ENCODE data around the gene PPP2R2B. TPM values are rescaled to one million over a fixed set of nuclear protein-coding genes. Genes with fewer than 3 reads are reported as not detected.

Gene PPP2R2B
- total RNA-seq, 1 donor from 2014 or later = 1.2 TPM

DNA sequence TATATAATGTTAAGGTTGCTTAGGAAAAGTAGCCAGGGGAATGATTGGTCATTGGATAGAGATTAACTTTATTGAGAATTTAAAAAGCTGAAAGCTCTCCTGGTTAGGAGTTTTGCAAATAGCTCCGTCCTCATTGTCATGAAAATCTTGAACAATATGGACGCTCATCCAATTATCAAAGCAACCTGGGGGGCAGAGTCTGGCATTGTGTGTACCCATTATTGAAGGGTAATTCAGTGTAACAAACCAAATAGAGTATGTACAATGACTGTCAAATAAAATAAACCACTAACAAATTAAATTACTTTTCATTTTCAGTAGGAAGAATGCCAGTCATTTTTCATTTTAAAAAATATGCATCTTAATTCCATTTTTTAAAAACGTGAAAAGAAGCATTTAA is 218.6 kb downstream of the PPP2R2B start:
- no peak for DNase-seq (ENCODE audit: low read depth)
- no peaks in the 10 kb centered on the region for H3K36me3 ChIP-seq (ENCODE audit: control insufficient read depth, insufficient read depth, low read length)
- no peaks in the 10 kb centered on the region for H3K27me3 ChIP-seq (ENCODE audit: control insufficient read depth, insufficient read depth, low read length)
- no peak overlapping the region for H3K4me3 ChIP-seq (ENCODE audit: low read depth, low read length)
- TF ChIP-seq, protein P1, sequence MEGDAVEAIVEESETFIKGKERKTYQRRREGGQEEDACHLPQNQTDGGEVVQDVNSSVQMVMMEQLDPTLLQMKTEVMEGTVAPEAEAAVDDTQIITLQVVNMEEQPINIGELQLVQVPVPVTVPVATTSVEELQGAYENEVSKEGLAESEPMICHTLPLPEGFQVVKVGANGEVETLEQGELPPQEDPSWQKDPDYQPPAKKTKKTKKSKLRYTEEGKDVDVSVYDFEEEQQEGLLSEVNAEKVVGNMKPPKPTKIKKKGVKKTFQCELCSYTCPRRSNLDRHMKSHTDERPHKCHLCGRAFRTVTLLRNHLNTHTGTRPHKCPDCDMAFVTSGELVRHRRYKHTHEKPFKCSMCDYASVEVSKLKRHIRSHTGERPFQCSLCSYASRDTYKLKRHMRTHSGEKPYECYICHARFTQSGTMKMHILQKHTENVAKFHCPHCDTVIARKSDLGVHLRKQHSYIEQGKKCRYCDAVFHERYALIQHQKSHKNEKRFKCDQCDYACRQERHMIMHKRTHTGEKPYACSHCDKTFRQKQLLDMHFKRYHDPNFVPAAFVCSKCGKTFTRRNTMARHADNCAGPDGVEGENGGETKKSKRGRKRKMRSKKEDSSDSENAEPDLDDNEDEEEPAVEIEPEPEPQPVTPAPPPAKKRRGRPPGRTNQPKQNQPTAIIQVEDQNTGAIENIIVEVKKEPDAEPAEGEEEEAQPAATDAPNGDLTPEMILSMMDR (IDR thresholded peaks at IDR 0.05; ENCODE audit: insufficient read depth, low read length, poor library complexity, severe bottlenecking) = no peak

DNA sequence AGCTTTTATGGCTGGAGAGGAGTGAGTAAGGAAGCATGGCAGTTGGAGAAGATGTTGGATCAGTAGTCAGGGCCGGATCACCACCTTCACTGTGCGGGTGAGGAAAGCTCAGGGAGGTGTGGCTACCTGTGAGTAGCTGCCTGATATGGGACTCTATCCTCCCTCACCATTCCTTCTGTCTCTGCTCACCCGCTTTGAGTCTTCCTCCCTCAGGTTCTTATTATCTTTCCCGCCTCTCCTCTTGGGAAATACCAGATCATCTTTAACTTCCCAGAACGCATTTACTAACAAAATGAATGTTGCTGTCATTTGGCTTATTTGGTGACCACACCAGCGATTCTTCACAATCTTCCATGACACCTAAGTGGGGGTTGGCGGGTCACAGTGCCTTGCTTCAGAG is 221.9 kb downstream of the PPP2R2B start:
- TF ChIP-seq, protein P1 (IDR thresholded peaks at IDR 0.05; ENCODE audit: insufficient read depth, low read length, poor library complexity, severe bottlenecking) = no peak
- Histone ChIP-seq H3K4me3 (ENCODE audit: low read depth, low read length) (no peak overlapping the region), H3K36me3 (ENCODE audit: control insufficient read depth, insufficient read depth, low read length) (no peaks in the 10 kb centered on the region), H3K27me3 (ENCODE audit: control insufficient read depth, insufficient read depth, low read length) (no peaks in the 10 kb centered on the region)
- DNase-seq (ENCODE audit: low read depth) = no peak

DNA sequence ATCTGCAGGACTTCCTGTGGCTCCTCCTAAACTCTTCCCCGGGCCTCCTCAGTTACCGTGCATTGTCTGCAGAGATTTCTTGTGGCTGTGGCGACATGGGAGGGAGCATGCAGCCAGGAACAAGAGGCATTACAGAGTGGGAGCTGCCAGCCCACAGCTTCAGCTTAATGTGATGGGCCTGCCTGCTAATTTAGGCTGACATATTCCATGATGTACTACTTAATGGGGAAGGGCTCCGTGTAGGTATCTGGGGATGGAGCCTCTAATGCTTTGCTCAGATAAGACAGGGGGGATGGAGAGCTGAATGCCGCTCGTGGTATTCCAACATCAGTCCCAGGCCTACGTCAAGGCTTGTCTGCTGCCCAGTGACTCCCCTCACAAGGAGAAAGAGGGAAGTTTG is 225.0 kb downstream of the PPP2R2B start:
- Histone ChIP-seq H3K27me3 (ENCODE audit: control insufficient read depth, insufficient read depth, low read length) (no peaks in the 10 kb centered on the region), H3K36me3 (ENCODE audit: control insufficient read depth, insufficient read depth, low read length) (no peaks in the 10 kb centered on the region), H3K4me3 (ENCODE audit: low read depth, low read length) (no peak overlapping the region)
- TF ChIP-seq, protein P1 (IDR thresholded peaks at IDR 0.05; ENCODE audit: insufficient read depth, low read length, poor library complexity, severe bottlenecking) = no peak
- no peak for DNase-seq (ENCODE audit: low read depth)

DNA sequence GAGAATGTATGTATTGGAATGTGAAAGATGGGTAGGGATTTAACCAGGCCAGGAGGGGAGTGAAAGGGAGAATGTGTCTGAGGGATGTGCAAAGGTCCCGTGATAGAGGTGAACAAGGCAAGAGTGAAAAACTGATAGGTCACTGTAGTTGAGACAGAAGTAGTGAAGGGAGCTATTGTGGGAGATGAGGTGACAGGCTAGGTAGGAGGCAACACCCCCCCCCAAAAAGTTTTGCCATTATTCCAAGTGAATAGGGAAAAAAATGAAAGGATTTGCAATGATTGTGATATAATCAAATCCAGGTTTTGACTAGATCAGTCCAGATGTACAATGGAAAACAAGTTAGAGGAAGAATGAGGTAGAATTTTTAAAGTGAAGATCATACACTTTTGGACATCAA is 226.0 kb downstream of the PPP2R2B start:
- no peak overlapping the region for H3K4me3 ChIP-seq (ENCODE audit: low read depth, low read length)
- DNase-seq (ENCODE audit: low read depth) = no peak
- no peaks in the 10 kb centered on the region for H3K27me3 ChIP-seq (ENCODE audit: control insufficient read depth, insufficient read depth, low read length)
- H3K36me3 ChIP-seq (ENCODE audit: control insufficient read depth, insufficient read depth, low read length) = no peaks in the 10 kb centered on the region
- TF ChIP-seq, protein P1 (IDR thresholded peaks at IDR 0.05; ENCODE audit: insufficient read depth, low read length, poor library complexity, severe bottlenecking) = no peak

DNA sequence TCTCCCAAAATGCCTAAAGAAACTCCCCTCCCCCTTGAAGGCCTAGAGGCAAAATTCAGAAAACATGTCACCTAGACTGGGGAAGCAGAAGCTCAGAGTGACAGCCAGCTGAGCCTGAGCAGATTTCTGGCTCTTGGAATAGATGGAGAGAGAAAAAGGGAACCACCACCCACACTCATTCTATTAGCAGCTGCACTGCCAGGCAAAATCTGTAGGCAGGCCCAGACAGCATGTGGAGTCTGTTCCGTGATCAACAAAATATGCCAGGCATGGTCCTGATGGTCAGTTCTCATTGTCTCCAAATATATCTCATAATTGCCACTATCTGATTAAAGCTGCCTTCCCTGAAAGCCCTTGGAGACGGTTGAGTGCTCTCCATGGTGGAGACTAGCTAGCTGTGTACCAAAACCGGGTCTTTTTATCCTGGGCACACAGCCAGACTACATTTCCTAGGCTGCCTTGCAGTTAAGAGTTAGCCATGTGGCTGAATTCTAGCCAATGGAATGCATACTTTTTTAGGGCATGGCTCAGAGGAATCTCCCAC is 230.8 kb downstream of the PPP2R2B start:
- Histone ChIP-seq H3K4me3 (ENCODE audit: low read depth, low read length) (no peak overlapping the region), H3K27me3 (ENCODE audit: control insufficient read depth, insufficient read depth, low read length) (no peaks in the 10 kb centered on the region), H3K36me3 (ENCODE audit: control insufficient read depth, insufficient read depth, low read length) (no peaks in the 10 kb centered on the region)
- no peak for DNase-seq (ENCODE audit: low read depth)
- TF ChIP-seq, protein P1 (IDR thresholded peaks at IDR 0.05; ENCODE audit: insufficient read depth, low read length, poor library complexity, severe bottlenecking) = no peak

DNA sequence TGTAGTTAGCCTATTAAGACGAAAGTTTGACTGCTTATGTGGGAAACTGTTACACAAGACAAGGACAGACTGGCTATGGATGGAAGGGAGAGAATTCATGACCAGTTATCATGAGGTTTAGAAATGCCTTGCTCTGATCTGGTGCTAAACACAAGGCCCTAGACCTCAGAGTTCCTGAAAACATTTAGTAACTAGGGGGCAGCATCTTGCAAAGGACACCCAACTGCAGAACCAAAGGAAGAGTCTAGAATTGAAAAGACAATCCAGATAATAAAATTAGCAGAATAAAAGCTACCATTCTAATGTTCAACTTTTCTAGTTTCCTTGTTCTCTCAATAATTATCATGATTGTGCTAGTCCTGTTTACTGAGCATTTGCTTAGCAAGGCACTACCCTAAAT is 232.1 kb downstream of the PPP2R2B start:
- TF ChIP-seq, protein P1 (IDR thresholded peaks at IDR 0.05; ENCODE audit: insufficient read depth, low read length, poor library complexity, severe bottlenecking) = no peak
- Histone ChIP-seq H3K36me3 (ENCODE audit: control insufficient read depth, insufficient read depth, low read length) (no peaks in the 10 kb centered on the region), H3K4me3 (ENCODE audit: low read depth, low read length) (no peak overlapping the region), H3K27me3 (ENCODE audit: control insufficient read depth, insufficient read depth, low read length) (no peaks in the 10 kb centered on the region)
- no peak for DNase-seq (ENCODE audit: low read depth)

All from kidney epithelial cell (primary cell).